GM19328 (cell line): ENCODE results near the gene RPP30.

ENCODE experiments used
- ATAC-seq: cut with Tn5 transposase; IDR thresholded peaks from one replicate; pipeline ENCODE4 v1.9.1; 2021; ENCODE audit warnings: mild to moderate bottlenecking, moderate library complexity; ENCODE audit not compliant: unreplicated experiment

Gene RPP30

DNA sequence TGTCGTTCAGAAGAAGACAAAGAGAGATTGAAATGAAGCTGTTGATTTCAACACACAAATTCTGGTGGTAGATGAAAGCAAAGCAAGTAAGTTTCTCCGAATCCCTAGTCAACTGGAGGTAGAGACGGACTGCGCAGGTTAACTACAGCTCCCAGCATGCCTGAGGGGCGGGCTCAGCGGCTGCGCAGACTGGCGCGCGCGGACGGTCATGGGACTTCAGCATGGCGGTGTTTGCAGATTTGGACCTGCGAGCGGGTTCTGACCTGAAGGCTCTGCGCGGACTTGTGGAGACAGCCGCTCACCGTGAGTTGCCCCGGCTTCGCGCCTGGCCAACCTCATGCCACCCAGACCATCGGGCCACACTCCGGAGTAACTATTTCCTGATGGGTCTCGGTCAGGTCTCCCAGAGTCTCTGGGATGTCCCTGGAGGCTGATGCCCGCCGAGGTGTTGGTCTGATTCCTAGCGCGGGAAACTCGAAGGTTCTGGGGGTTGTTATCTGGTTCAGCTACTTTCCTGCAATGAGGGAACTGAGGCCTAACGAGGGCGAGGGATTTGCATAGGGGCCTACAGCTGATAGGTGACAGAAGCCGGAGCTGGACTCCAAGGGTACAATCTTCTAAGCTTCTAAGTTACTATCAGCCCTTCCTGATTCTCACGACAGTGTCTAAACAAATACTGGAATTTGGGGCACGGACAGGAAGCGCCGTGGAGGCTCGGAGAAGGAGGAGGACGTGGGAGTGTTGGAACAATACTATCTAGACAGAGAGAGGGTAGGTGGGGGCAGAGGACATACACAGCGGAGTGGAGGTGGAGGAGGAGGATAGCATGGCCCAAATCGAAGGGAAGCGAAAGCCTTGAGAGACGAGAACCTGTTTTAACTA is at the start of gene RPP30:
Gene RPP30 (plus strand): TSS at position 209 of the 882 bp plus-strand sequence. CDS start 13 bp downstream, at position 222.
- peak; percentile 92 for ATAC-seq

DNA sequence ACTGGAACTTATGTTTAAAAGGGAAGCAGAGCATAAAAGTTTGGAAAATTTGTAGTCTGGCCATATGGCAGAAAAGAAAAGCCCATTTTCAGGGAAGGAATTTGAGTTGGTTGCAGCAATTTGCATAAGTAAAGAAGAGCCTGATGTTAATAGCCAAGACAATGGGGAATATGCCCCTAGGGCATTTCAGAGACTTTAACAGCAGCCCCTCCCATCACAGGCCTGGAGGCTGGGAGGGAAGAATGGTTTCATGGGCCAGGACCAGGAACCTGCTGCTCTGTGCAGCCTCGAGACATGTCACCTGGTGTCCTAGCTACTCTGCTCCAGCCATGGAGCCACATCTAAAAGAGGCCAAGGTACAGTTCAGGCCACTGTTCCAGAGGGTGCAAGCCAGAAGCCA is 49.3 kb upstream of the RPP30 start:
- no peak for ATAC-seq

DNA sequence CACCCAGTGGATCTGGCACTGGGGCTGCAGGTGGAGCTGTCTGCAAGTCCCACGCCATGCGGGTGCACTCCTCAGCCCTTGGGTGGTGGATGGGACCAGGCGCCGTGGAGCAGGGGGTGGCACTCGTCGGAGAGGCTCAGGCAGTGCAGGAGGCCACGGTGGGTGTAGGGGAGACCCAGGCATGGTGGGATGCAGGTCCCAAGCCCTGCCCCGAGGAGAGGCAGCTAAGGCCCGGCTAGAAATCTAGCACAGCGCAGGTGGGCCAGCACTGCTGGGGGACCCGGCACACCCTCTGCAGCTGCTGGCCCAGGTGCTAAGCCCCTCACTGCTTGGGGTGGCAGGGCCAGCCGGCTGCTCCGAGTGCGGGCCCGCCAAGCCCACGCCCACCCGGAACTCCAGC is 39.7 kb upstream of the RPP30 start:
- ATAC-seq, result no peak

DNA sequence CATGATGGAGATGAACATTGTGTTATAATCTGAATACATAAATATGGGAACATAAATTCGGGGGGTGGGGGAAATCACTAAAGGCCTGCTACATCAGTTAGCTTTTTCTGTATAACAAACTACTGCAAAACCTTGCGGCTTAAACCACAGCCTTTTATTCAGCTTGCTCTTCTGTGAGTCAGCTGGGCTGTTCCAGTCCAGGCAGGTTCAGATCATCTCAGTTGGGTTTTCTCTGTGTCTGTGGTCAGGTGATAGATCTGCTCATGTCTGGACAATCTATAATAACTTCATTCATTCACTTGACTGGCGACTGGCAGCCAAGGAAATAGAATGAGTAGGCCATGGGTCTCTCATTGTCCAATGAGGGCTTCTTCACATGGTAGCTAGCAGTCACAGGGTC is 37.4 kb upstream of the RPP30 start:
- no peak for ATAC-seq

DNA sequence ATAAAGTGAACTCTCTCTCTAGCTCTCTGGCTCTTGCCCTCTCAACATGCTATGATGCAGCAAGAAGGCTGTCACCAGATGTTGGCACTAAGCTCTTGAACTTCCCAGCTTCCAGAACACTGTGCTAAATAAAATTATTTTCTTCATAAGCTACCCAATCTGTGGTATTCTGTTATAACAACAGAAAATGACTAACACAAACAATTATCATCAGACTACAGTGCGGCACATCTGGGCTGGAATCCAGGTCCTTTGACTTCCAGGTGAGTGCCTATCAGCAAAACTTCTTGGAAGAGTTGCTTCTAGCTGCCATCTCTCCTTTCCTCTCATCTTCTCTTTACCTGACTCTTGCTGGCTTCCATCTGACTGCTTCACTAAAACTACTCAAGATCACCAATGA is 34.3 kb upstream of the RPP30 start:
- ATAC-seq, result no peak

DNA sequence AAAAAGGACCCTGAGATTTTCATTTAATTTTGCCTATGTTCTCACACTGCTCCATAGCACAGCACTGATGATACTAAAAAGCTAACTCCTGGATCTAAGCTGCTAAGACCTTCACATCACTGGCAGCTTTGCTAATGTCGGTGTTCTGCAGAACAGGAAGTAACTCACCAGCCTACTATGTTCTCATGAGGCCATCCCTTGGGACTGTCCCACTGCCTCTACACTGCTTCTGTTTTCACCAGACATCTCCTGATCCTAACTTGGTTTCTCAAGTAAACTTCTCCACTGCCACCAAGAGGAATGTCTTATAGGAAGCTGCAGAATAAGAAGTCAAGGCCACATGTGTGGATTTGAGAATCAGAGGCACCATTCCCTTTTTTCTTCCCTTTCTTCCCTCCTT is 29.0 kb upstream of the RPP30 start:
- no peak for ATAC-seq

DNA sequence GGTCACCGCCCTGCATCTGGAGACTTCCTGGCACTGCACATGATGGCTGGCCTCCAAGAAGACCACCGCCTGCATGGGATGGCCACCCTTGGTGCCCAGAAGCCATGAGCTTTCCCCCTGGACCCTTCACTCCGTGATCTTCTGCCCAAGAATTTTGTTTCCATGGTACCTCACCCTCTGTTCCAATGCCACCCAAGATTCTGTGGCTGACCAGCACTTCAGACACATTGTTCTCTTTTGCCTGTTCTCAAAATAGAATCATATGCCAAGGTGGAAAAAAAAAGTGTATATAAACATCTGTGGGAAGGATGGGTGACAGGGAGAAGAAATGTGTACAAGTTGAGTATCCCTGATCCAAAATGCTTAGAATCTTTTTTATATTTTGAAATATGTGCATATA is 26.0 kb upstream of the RPP30 start:
- ATAC-seq, result no peak

DNA sequence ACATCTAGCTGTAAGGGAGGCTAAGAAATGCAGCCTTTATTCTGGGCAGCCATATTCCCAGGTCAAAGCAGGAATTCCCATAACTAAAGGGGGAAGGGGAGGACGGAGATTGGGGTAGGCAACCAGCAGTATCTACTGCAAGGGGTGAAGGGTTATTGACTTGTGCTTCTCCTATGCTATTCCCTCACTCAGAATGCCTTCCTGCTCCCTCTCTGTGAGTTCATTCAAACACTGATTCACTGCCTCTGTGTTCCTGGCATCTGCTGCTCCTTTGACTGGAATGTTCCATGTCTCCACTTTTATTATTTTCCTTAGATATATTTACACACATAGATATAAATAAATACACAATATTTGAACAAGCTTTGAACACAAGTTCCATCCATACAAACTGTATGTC is 25.0 kb upstream of the RPP30 start:
- ATAC-seq, result no peak

DNA sequence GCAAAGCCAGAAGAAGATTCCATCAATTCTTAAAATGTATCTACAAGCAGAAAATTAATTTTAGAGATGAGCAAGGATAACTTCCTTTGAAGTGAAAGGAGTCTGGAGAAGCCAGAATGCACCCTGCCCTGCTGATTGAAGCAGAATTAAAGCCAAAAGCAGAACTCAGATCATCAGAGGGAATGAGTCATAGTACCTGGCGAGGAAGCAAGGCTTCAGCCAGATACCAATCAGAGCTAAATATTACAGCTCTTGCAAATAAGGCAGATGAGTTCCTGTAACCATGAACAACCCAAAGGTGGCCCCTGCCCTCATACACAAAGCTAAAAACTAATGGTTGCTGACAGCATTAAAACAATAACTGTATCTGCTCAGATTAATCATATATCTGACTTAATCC is 24.3 kb upstream of the RPP30 start:
- ATAC-seq, result no peak

DNA sequence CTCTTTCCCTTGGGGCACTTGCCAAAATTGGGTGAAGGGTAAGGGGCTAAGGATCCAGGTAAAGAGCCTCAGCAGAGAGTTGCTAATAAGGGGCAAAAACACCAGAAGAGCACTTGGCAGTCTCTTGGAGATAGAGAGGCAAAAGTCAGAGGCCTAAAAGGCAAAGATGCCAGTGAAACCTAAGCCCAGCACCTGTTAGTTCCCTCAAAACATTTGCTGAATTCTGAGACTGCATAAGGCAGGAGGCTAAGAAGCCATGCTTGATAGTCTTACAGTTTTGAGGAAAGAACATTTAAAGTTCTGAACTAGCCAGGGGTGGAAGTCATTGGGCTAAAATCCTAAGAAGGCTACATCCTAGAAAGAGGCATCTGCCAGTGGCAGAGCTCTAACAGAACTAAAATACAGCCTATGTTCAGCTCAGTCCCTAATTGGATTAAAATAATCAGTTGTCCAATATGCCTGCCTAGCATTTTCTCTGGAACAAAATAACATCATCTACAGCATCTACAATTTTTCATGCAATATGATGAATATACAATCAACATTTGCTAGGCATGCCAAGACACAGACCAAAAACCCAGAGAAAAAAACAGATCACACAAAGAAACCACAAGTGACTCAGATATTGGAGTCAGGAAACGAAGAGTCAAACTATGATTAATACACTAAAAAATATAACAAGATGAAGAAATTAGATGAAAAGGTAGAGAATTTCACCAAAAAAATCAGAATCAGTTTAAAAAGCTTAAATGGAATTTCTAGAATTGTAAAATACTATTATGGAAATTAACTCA is 21.6 kb upstream of the RPP30 start:
- no peak for ATAC-seq

DNA sequence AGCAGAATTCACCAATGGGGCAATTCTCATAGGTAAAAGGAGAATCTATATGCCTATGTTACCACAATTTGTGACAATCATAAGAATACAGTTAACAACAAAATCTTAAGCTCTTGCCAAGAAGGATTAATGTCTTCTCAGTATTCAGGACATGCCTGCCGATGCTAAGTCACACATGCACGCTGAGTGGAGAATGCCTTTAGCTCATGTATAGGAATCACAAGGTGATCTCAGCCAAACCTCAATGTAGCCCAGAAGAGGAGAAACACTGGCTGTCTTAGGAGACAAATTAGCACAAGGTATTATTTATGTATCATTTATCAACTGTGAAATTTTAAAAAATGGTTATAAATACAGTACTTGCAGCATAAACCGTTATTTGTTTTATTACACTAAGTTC is 16.6 kb upstream of the RPP30 start:
- no peak for ATAC-seq

DNA sequence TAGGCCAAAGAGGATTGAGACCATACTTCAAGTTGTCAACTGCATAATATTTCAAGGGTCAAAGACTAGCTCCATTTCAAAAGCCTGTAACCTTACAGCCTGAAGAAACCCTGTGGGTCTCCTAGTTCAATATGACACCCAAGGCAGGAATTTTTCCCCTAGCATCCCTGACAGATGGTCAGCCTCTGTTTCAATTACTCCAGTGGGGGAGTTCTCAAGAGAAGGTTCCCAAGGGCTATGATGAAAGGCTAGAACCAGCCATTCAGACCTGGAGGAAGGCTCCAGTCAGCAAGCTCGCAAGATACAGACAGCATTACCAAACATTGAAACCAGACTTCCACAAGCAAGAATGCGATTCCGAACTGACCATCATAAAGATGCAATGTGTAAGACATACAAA is 15.5 kb upstream of the RPP30 start:
- ATAC-seq, result no peak

DNA sequence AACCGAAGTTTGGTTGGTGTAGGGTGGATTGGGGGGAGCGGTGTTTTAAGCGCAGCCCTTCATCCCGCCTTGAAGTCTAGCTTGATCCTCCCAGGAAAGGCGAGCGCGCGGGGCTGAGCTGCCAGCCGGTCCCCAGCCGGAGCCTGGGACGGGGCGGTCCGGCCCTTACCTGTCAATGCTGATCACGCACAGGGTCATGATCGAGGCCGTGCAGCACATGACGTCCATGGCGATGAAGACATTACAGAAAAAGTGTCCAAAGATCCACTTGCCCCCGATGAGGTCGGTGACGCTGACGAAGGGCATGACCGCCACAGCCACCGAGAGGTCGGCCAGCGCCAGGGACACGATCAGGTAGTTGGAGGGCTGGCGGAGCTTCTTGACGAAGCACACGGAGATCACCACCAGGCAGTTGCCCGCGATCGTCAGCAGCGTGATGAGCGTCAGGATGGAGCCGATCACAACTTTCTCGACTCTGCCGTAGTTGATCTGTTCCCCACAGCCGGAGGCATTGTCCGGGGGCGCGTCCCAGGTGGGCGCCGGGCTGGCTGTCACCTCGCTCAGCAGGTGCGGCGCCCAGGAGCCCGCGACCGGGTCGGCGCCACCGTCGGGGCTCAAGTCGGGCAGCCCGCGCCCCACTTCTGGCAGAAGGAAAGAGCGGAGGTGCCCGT is 14.7 kb upstream of the RPP30 start:
- peak; percentile 7 for ATAC-seq

DNA sequence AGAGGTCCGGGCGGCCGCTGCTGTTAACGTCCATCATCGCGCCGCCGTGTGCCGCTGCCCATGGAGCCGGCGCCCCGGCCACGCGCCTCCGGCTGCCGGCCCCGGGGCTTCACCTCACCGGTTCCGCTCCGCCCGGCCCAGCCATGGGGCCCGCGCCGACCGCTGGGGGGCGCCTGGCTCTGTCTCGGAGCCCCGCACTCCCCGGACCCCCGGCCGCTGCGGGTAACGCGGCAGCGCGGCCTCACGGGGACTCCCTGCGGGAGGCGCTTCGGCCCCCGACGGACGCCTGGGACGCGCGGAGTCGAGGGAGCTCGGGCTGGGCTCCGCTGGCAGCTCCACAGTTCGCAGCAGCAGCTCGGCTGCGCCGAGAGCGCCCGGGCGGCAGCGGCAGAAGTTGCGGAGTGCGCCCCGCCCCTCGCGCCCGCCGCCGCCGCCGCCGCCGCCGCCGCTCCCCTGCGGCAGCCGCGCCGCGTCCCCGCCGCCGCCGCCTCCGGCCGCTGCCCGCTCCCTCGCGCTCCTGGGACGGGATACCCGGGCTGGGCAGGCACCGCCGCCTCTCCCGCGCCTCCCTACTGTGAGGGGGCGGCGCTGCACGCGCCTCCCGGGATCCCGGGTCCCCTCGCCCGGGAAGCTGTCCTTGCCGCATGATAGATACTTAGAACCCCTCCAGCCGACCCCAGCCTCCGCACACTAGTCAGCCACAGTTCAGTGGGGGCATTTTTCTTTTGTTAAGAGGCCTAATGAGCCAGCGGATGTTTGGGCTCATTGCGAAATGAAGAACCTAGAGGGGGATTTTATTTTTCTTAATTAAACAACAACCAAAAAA is 13.9 kb upstream of the RPP30 start, which contains the start of gene HTR7:
Gene HTR7 (minus strand): TSS at position 405 of the 826 bp plus-strand sequence. CDS start 368 bp downstream, at position 37.
- ATAC-seq, result peak; percentile 65

DNA sequence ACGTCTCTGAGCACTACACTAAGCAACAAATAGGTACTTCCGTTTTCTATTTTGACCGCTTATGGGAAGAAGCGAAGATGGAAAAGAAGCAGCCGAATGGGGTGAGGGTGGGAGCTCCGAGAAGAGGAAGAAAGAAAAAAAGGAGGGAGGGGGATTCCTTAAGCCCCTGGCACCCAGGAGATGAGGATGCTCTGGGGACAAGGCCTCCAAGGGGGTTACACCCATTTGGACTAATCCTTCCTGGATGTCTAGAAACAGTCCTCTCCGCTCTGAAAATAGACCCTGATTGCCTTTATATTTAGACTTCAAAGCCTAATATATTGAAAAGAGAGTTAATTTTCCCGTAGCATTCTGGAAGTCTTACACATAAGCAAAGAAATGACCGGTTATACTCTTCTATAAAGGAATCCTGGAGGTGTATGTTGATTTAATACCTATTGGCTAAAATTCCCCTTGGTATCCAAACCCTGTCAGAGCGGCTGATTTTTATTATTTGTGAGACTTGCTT is 13.3 kb upstream of the RPP30 start:
- no peak for ATAC-seq

DNA sequence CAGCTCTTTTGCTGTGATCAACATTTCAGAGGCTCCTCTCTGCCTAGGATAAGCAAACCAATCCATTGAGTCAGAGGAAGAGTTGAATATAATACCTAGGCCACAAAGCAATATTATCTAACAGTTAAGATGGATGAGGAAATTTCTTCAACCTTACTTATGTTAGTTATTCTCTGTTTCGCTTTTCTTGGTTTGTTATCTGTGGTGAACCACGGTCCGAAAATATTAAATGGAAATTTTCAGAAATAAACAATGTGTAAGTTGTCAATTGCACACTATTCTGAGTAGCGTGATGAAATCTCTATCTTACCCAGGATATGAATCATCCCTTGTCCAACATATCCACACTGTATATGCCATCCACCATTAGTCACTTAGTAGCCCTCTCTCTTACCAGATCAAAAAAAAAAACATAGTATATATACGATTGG is 12.4 kb upstream of the RPP30 start:
- ATAC-seq, result no peak

DNA sequence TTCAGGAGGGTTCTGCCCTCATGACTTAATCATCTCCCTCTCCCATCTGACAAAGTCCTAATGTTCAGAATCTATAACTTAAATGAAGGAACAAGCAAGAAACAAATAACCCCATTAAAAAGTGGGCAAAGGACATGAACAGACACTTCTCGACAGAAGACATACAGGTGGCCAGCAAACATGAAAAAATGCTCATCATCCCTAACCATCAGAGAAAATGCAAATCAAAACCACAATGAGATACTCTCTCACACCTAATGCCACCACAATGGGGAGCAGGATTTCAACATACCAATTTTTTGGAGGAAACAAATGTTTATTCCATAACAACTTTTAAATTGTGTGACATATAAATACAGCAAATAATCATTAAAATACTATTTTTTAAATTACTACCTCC is 11.0 kb upstream of the RPP30 start:
- no peak for ATAC-seq

DNA sequence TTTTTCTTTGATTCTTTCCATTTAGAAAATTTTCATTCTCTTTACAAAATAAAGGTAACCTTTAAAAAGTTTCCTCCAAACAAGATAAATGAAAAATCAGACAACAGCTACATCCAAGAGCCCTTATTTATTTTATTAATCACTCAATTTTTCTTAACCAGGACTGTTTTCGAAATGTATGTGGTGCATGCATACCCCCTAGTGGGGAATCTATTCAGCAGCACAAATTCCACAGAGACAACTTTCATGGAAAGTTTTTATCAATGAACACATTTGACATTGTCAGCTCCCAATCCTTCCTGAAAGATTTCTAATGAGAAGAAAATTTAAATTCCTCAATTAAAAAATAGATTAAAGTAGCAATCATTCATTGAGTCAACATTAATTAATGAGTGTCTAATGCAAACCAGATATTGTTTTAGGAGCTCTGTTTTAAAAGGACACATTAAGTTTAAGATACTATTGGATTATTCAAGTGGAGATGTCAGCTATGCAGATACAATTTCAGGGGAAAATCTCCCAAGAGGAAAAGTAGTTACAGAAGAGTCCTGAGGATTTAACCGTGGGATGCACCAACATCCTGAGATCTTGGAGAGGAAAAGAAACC is 8.8 kb upstream of the RPP30 start:
- ATAC-seq, result no peak

DNA sequence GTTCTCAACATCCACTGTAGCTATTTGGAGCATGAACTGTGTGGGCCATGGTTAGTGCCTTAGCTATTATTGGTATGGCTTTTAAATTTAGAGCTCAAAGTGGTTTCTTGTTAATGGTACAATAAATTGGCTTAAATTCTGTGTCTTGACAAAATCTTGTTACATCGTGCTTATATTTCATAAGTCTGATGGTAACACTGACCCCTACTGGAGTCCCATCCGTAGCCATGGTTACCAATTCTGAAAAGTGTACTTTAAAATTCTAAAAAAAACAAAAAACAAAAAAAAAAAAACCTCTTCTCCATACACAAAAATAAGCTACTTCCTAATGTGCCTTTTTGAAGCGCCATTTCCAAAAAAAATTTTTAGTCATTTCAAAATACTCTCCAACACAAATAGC is 6.4 kb upstream of the RPP30 start:
- ATAC-seq, result no peak

DNA sequence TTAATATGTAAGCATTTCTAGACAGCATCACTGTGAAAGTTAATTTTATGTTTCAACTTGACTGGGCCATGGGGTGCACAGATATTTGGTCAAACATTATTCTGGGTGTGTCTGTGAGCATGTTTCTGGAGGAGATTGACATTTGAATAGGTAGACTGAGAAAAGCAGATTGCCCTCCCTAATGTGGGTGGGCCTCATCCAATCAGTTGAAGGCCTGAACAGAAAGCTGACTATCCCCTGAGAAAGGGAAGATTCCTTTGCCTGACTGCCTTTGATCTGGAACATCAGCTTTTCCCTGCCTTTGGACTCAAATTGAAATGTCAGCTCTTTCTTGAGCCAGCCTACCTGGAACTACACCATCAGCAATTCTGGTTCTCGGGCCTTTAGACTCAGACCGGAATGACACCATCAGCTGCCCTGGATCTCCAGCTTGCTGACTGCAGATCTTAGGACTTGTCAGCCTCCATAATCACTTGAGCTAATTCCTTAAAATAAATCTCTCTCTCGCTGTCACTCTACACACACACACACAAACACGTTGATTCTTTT is 5.7 kb upstream of the RPP30 start:
- ATAC-seq, result no peak
